HepG2 (cell line): ENCODE data around the gene FITM1. TPM values are rescaled to one million over a fixed set of nuclear protein-coding genes. Genes with fewer than 3 reads are reported as not detected.

Source experiments
- ATAC-seq: fragments of 200-7000 bp; cut with Tn5 transposase; 3 replicates; pipeline ENCODE4 v1.9.1; 2020; ENCODE audit warnings: mild to moderate bottlenecking, moderate library complexity
- BruUV-seq: library from RNA; stranded (reverse); fragments of 400-500 nt; replicated peaks from 2 replicates; lab custom pipeline; 2021; lab: Mats Ljungman, UMichigan
- CTCF ChIA-PET: fragments of 300-600 bp; formaldehyde crosslinking; extraction: SDS; loops from one replicate; lab custom pipeline; 2021; ENCODE audit warnings: low total read pairs, inconsistent platforms, low intra/inter-chr PET ratio; lab: Yijun Ruan, JAX
- POLR2A ChIA-PET: fragments of 350-600 bp; sonication (Branson Sonifier 250); formaldehyde crosslinking; loops from one replicate; lab custom pipeline; 2020; ENCODE audit warnings: antibody characterized with exemption, inconsistent platforms; lab: Yijun Ruan, JAX
- DNase-seq: peaks from one replicate; pipeline ENCODE4 v3.0.0-alpha.2; 2015; ENCODE audit warnings: low spot score
- FAIRE-seq: peaks from 3 replicates; lab custom pipeline; 2011; peaks lifted over from hg19 to GRCh38; lab: Jason Lieb, UNC
- H2AFZ ChIP-seq: one replicate; pipeline ENCODE4 v1.6.1; 2011; ENCODE audit warnings: low read length, inconsistent platforms
- H3K27ac ChIP-seq: fragments of 300-600 bp; 3 replicates; pipeline ENCODE4 v1.8.0; 2011; ENCODE audit warnings: mixed run types, mild to moderate bottlenecking, mixed read lengths, low read length, inconsistent platforms; ENCODE audit not compliant: insufficient read depth; ENCODE audit errors: extremely low read length
- H3K27me3 ChIP-seq, 2 experiments: fragments of 200-600 bp in 1 of 2; 2 replicates in 1 of 2; 3 replicates in 1 of 2; pipeline versions ENCODE4 v1.6.0 to v1.8.0; 2011; ENCODE audit warnings: low read length in 2 of 2, mild to moderate bottlenecking in 2 of 2, moderate library complexity in 2 of 2, inconsistent platforms in 1 of 2; ENCODE audit not compliant: insufficient read depth in 2 of 2, control insufficient read depth in 1 of 2
- H3K36me3 ChIP-seq, 2 experiments: fragments of 200-600 bp in 1 of 2; replicated peaks in 1 of 2; 2 replicates in 1 of 2; 3 replicates in 1 of 2; pipeline versions ENCODE4 v1.5.1 to v1.8.0; 2011; ENCODE audit warnings: low read length in 2 of 2, inconsistent platforms in 1 of 2; ENCODE audit not compliant: insufficient read depth in 2 of 2, control insufficient read depth in 1 of 2
- H3K4me1 ChIP-seq: 2 replicates; pipeline ENCODE4 v1.5.1; 2012; ENCODE audit warnings: low read length, inconsistent platforms; ENCODE audit not compliant: insufficient read depth
- H3K4me2 ChIP-seq: 2 replicates; pipeline ENCODE4 v1.6.0; 2011; ENCODE audit warnings: low read depth, low read length, inconsistent platforms
- H3K4me3 ChIP-seq, 3 experiments: fragments of 200-600 bp in 1 of 3; sonication (generic), shearing (Covaris generic) in 1 of 3; replicated peaks in 1 of 3; 2 replicates each; pipeline ENCODE4 v1.5.1; 2011 to 2016; ENCODE audit warnings: low read length in 3 of 3, inconsistent platforms in 2 of 3, low read depth in 2 of 3, mild to moderate bottlenecking in 2 of 3, control low read depth in 1 of 3, mixed read lengths in 1 of 3; ENCODE audit not compliant: insufficient read depth in 1 of 3
- H3K79me2 ChIP-seq: one replicate; pipeline ENCODE4 v1.6.1; 2011; ENCODE audit warnings: low read length, inconsistent platforms; ENCODE audit not compliant: insufficient read depth
- H3K9ac ChIP-seq: 2 replicates; pipeline ENCODE4 v1.6.0; 2011; ENCODE audit warnings: mild to moderate bottlenecking, low read depth, low read length, inconsistent platforms; ENCODE audit not compliant: insufficient read depth
- H3K9me3 ChIP-seq: 2 replicates; pipeline ENCODE4 v1.5.1; 2012; ENCODE audit warnings: mild to moderate bottlenecking, low read length
- H4K20me1 ChIP-seq: 2 replicates; pipeline ENCODE4 v1.6.0; 2011; ENCODE audit warnings: inconsistent platforms, mild to moderate bottlenecking, low read length, moderate library complexity; ENCODE audit not compliant: insufficient read depth
- DMAP1 ChIP-seq: IDR thresholded peaks from 2 replicates; pipeline ENCODE4 v1.6.1; 2016
- HNF1A ChIP-seq, 2 experiments: sonication (generic) in 1 of 2; formaldehyde crosslinking in 1 of 2; IDR thresholded peaks; 2 replicates each; pipeline versions ENCODE4 v1.4.0 to v1.6.1; 2016 to 2020; ENCODE audit warnings: borderline replicate concordance in 1 of 2, low read depth in 1 of 2, mild to moderate bottlenecking in 1 of 2, missing genetic modification reagents in 1 of 2
- MNT ChIP-seq: fragments of 450-650 bp; IDR thresholded peaks from 2 replicates; pipeline ENCODE4 v1.6.1; 2016
- RBM22 ChIP-seq: fragments of 200-400 bp; formaldehyde crosslinking; optimal IDR thresholded peaks from 2 replicates; pipeline ENCODE3; 2017; ENCODE audit warnings: mild to moderate bottlenecking, low read length, moderate library complexity
- in situ Hi-C: cut with HindIII; loops from 2 replicates; pipeline ENCODE4 v1.10.0; 2017; ENCODE audit warnings: low pct_unique_long_range_greater_than_20kb; ENCODE audit not compliant: extremely low pct_ligation_motif_present
- intact Hi-C: fragments of 100-400 bp; cut with micrococcal nuclease; formaldehyde crosslinking; loops from one replicate; pipeline ENCODE4 v1.10.0; 2022; ENCODE audit not compliant: unreplicated experiment
- polyA plus RNA-seq, 8 experiments: library from polyadenylated mRNA; depleted of rRNA in 3 of 8; stranded (reverse) in 7 of 8; unstranded in 1 of 8; fragments of >200 nt; fragmentation: Illumina TruSeq in 4 of 8; extraction: Trizol in 4 of 8; gene quantifications; 2 replicates each; pipeline versions ENCODE4 v1.2.1 to v1.2.3, GENCODE V29; 2011 to 2016; ENCODE audit warnings: low read depth in 4 of 8, missing spikeins in 1 of 8, mixed read lengths in 1 of 8; ENCODE audit not compliant: insufficient read depth in 1 of 8
- total RNA-seq, 5 experiments: library from RNA; depleted of rRNA; stranded (reverse); fragments of >200 nt; fragmentation: Illumina TruSeq; extraction: Trizol; gene quantifications; 2 replicates each; pipeline ENCODE4 v1.2.3, GENCODE V29; 2016; ENCODE audit warnings: low read depth in 1 of 5

FITM1 gene
- total and polyA plus RNA-seq, 2 of the 13 experiments (the other 11 are each of a cell fraction or from before 2014, with no cell fraction given), result 2.7 to 5.8 TPM

- FAIRE-seq (no peak), ATAC-seq (no peak)
- no peaks in the 10 kb centered on the region for H3K27me3 ChIP-seq
- no peak overlapping the region for H2AFZ ChIP-seq
- H3K36me3 ChIP-seq, result peaks cover 19 to 21% of the 10 kb centered on the region in 2 experiments
- POLR2A ChIA-PET, result interaction anchor here (1.9 to 22.7 kb wide), 6 partner anchors 6 to 69 kb away, joined by 5 to 977 read pairs (median 26); partner anchors contain the start of genes DCAF11, EMC9, FITM1 and IRF9
- TF ChIP-seq MNT (no peak), HNF1A (IDR thresholded peaks at IDR 0.05; ENCODE audit: low read depth) (no peak), HNF1A (CRISPR knock-in tag; IDR thresholded peaks at IDR 0.05; ENCODE audit: borderline replicate concordance) (no peak), DMAP1 (CRISPR knock-in tag) (no peak), RBM22 (no peak)
- TF ChIP-seq, all 625 proteins: peak for 0
- Histone ChIP-seq H3K4me3 (no peak overlapping the region), H4K20me1 (no peaks in the 10 kb centered on the region), H3K4me2 (no peak overlapping the region), H3K27ac (no peak overlapping the region), H3K79me2 (no peaks in the 10 kb centered on the region), H3K9ac (no peak overlapping the region), H3K9me3 (no peaks in the 10 kb centered on the region), H3K4me1 (peaks cover 31% of the 10 kb centered on the region)
- in situ Hi-C loops, result loop anchor here (25.0 kb wide), 1 partner anchor 815 kb away; the partner anchor contains the start of genes BCL2L2, PABPN1 and PPP1R3E
- CTCF ChIA-PET, result no interaction called here
- intact Hi-C loops, result no loop called here
- no peak for DNase-seq
- no TSS peak for BruUV-seq
Observed at GRCh38 chr14:24126939-24127338, 3.5 kb upstream of the FITM1 start.
